ENCODE measurements around the gene UBE2J2.

Gene UBE2J2

DNA sequence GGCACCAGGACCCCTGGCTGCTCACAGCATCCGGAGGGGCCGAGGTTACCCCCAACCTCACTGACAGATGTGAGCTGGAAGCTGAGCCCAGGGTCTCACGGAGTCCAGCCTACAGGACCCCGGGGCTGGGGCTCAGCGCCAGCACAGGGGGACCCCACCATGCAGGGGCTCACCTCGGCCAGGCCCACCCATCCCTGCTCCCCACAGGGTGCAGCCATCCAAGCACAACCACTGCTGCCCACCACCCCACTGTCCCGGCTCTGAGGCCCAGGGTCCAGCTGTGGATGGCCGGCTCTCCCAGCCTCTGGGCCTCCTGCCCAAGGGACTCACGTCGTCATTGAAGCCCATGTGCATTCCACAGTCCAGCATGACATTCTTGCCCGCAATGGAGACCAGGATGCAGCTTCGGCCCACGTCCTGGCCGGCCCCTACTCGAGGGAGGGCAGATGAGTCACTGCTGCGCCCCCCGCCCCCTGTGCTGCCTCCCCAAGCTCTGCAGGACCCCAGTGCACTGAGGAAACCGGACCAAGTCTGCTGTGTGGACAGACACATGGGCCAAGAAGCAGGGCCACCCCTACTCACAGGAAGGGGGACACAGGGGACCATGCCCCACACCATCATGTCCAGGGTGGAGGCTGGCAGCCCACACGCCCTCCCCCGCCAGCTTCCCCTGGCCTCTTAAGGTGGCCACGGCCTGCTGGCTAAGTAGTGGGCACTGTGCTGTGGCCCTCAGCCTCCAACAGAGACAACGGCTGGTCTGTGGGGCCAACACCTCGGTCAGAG is 47.2 kb upstream of the UBE2J2 start:
- TF ChIP-seq EP300 (IDR thresholded peaks at IDR 0.05; ENCODE audit: borderline replicate concordance) (no peak), NFIC (IDR thresholded peaks at IDR 0.05) (no peak), YY1 (IDR thresholded peaks at IDR 0.05; ENCODE audit: low read depth) (no peak), CREB1 (IDR thresholded peaks at IDR 0.05; ENCODE audit: low read depth) (no peak), TAF1 (IDR thresholded peaks at IDR 0.05; ENCODE audit: low read depth) (no peak), REST (IDR thresholded peaks at IDR 0.05; ENCODE audit: low read depth) (no peak), TEAD4 (IDR thresholded peaks at IDR 0.05) (no peak), ZBTB7A (IDR thresholded peaks at IDR 0.05; ENCODE audit: low read depth) (0 out of 2 replicates have a peak, but pooled peaks have one; percentile 13)

DNA sequence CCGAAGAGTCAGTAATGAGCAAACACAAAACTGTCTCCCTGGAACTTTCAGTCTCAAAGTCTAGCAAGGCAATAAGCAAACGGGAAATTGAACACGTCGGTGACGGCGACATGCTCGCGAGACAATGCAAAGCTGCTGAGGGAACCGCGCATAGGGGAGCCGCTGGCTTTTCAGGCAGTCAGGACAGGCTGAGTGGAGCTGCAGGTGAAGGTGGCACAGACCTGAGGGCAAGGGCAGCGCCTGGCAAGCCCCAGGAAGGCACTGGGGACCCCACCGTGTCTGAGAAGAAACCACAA is 45.9 kb upstream of the UBE2J2 start:
- TF ChIP-seq USF1 (IDR thresholded peaks at IDR 0.05) (no peak), ZBTB7A (IDR thresholded peaks at IDR 0.05; ENCODE audit: low read depth) (no peak), EGR1 (IDR thresholded peaks at IDR 0.05) (no peak), REST (IDR thresholded peaks at IDR 0.05; ENCODE audit: low read depth) (no peak), TEAD4 (IDR thresholded peaks at IDR 0.05) (no peak), CREB1 (IDR thresholded peaks at IDR 0.05; ENCODE audit: low read depth) (no peak), RAD21 (IDR thresholded peaks at IDR 0.05; ENCODE audit: low read depth) (no peak), FOXM1 (IDR thresholded peaks at IDR 0.05; ENCODE audit: borderline replicate concordance, low read depth) (no peak), YY1 (IDR thresholded peaks at IDR 0.05; ENCODE audit: low read depth) (no peak), TAF1 (IDR thresholded peaks at IDR 0.05; ENCODE audit: low read depth) (no peak)
- TF ChIP-seq, protein P1, sequence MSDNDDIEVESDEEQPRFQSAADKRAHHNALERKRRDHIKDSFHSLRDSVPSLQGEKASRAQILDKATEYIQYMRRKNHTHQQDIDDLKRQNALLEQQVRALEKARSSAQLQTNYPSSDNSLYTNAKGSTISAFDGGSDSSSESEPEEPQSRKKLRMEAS (IDR thresholded peaks at IDR 0.05): no peak

- TF ChIP-seq RAD21 (IDR thresholded peaks at IDR 0.05; ENCODE audit: low read depth): no peak
- no peak for TF ChIP-seq TCF12 (IDR thresholded peaks at IDR 0.05; ENCODE audit: low read depth)
- no peak for TF ChIP-seq REST (IDR thresholded peaks at IDR 0.05; ENCODE audit: low read depth)
- no peak for TF ChIP-seq ZBTB7A (IDR thresholded peaks at IDR 0.05; ENCODE audit: low read depth)
- TF ChIP-seq TAF1 (IDR thresholded peaks at IDR 0.05; ENCODE audit: low read depth): no peak
- TF ChIP-seq, protein P1 (IDR thresholded peaks at IDR 0.05): no peak
- no peak for TF ChIP-seq YY1 (IDR thresholded peaks at IDR 0.05; ENCODE audit: low read depth)
- no peak for TF ChIP-seq CEBPB (IDR thresholded peaks at IDR 0.05)
- TF ChIP-seq TEAD4 (IDR thresholded peaks at IDR 0.05): no peak
- no peak for TF ChIP-seq EP300 (IDR thresholded peaks at IDR 0.05; ENCODE audit: borderline replicate concordance)
- no peak for TF ChIP-seq FOXM1 (IDR thresholded peaks at IDR 0.05; ENCODE audit: borderline replicate concordance, low read depth)
- TF ChIP-seq EGR1 (IDR thresholded peaks at IDR 0.05): no peak
- TF ChIP-seq CREB1 (IDR thresholded peaks at IDR 0.05; ENCODE audit: low read depth): no peak
- TF ChIP-seq USF1 (IDR thresholded peaks at IDR 0.05): no peak
- no peak for TF ChIP-seq NFIC (IDR thresholded peaks at IDR 0.05)
These were observed 45.4 kb upstream of the UBE2J2 start for GRCh38 chr1:1318777-1319645.
